ENCODE measurements around the gene AKAP7.

- TF ChIP-seq CTCF (optimal IDR thresholded peaks at IDR 0.05 in 1 of 3, IDR thresholded peaks at IDR 0.05 in 1 of 3, conservative IDR thresholded peaks at IDR 0.05 in 1 of 3; ENCODE audit: extremely low read depth in 1 of 3, insufficient read depth in 2 of 3, low read length in 3 of 3) (no peak), EZH2 (IDR thresholded peaks at IDR 0.05; ENCODE audit: low read length) (no peak)
Observed at GRCh38 chr6:131096786-131097185, 38.5 kb upstream of the AKAP7 start.
